GM12878 (cell line): ENCODE results near the gene ENDOG. TPM values are rescaled to one million over a fixed set of nuclear protein-coding genes. Genes with fewer than 3 reads are reported as not detected.
A peak's percentile ranks its signal among the peaks of the same experiment; 100 is the strongest.

Experiments used
- ATAC-seq: fragments of 200-7000 bp; cut with Tn5 transposase; 3 replicates; pipeline ENCODE4 v1.9.1; 2020; ENCODE audit warnings: mild to moderate bottlenecking, moderate library complexity
- BruUV-seq: library from RNA; stranded (reverse); fragments of 400-500 nt; replicated peaks from 2 replicates; lab custom pipeline; 2021; lab: Mats Ljungman, UMichigan
- CTCF ChIA-PET: fragments of 300-600 bp; sonication (Branson Sonifier 250); formaldehyde crosslinking; extraction: SDS; loops from one replicate; lab custom pipeline; 2021; ENCODE audit warnings: inconsistent platforms; lab: Yijun Ruan, JAX
- POLR2A ChIA-PET: fragments of 350-600 bp; formaldehyde crosslinking; extraction: SDS; loops from one replicate; lab custom pipeline; 2021; ENCODE audit warnings: inconsistent platforms; lab: Charles Lee
- RAD21 ChIA-PET: fragments of 300-600 bp; sonication (Branson Sonifier 250); formaldehyde crosslinking; loops from one replicate; lab custom pipeline; 2023; ENCODE audit warnings: antibody characterized with exemption; ENCODE audit not compliant: unreplicated experiment; lab: Charles Lee
- SMC1A ChIA-PET: fragments of 300-600 bp; sonication (Branson Sonifier 250); formaldehyde crosslinking; loops from one replicate; lab custom pipeline; 2023; ENCODE audit not compliant: unreplicated experiment, uncharacterized antibody; lab: Charles Lee
- DNase-seq: peaks from one replicate; pipeline ENCODE4 v3.0.0-alpha.2; 2011; ENCODE audit warnings: low read depth, low spot score
- FAIRE-seq: peaks from 3 replicates; lab custom pipeline; 2011; peaks lifted over from hg19 to GRCh38; lab: Jason Lieb, UNC
- H2AFZ ChIP-seq: 2 replicates; pipeline ENCODE4 v1.6.0; 2011; ENCODE audit warnings: low read depth, low read length, control low read depth; ENCODE audit not compliant: control insufficient read depth
- H3K27ac ChIP-seq: 2 replicates; pipeline ENCODE4 v1.5.1; 2011; ENCODE audit warnings: control low read depth; ENCODE audit not compliant: control insufficient read depth, insufficient read depth
- H3K27me3 ChIP-seq, 2 experiments: replicated peaks in 1 of 2; 2 replicates each; pipeline versions ENCODE4 v1.6.0 to v1.6.1; 2011; ENCODE audit warnings: low read length in 1 of 2; ENCODE audit not compliant: control insufficient read depth in 2 of 2, insufficient read depth in 2 of 2
- H3K36me3 ChIP-seq, 2 experiments: 2 replicates each; pipeline ENCODE4 v1.5.1; 2011; ENCODE audit warnings: low read length in 1 of 2; ENCODE audit not compliant: control insufficient read depth in 2 of 2, insufficient read depth in 2 of 2
- H3K4me1 ChIP-seq: 2 replicates; pipeline ENCODE4 v1.6.1; 2011; ENCODE audit warnings: mild to moderate bottlenecking, low read length, moderate library complexity, mixed read lengths; ENCODE audit not compliant: control insufficient read depth, insufficient read depth
- H3K4me2 ChIP-seq: 2 replicates; pipeline ENCODE4 v1.6.0; 2011; ENCODE audit warnings: control low read depth; ENCODE audit not compliant: control insufficient read depth, insufficient read depth
- H3K4me3 ChIP-seq: fragments of 200-600 bp; sonication (generic); 2 replicates; pipeline ENCODE4 v1.5.1; 2016
- H3K79me2 ChIP-seq: 2 replicates; pipeline ENCODE4 v1.6.0; 2011; ENCODE audit warnings: low read length; ENCODE audit not compliant: control insufficient read depth, insufficient read depth
- H3K9ac ChIP-seq: 2 replicates; pipeline ENCODE4 v1.8.0; 2011; ENCODE audit warnings: low read length, control low read depth, mixed read lengths; ENCODE audit not compliant: control insufficient read depth, insufficient read depth
- H3K9me3 ChIP-seq: replicated peaks from 3 replicates; pipeline ENCODE4 v1.5.1; 2011; ENCODE audit warnings: mild to moderate bottlenecking, low read length; ENCODE audit not compliant: control insufficient read depth, insufficient read depth
- H4K20me1 ChIP-seq: 2 replicates; pipeline ENCODE4 v1.6.0; 2011; ENCODE audit not compliant: control insufficient read depth, insufficient read depth
- ZNF274 ChIP-seq: IDR thresholded peaks from one replicate; pipeline ENCODE4 v1.8.0; 2011; ENCODE audit not compliant: insufficient read length, insufficient read depth
- WGBS: methylation state at CpG from one replicate; pipeline ENCODE4 v1.1.6; 2016; ENCODE audit warnings: low lambda C conversion rate; ENCODE audit not compliant: insufficient replicate concordance, insufficient coverage; ENCODE audit errors: missing lambda C conversion rate; 5-methylcytosine and 5-hydroxymethylcytosine counted together
- in situ Hi-C: fragments of 300-500 bp; cut with MboI; formaldehyde crosslinking; loops from 9 replicates; pipeline ENCODE4 v1.14.3; 2018; ENCODE audit warnings: mixed read lengths
- intact Hi-C: fragments of 100-400 bp; cut with micrococcal nuclease; formaldehyde crosslinking; loops from one replicate; pipeline ENCODE4 v1.14.2; 2022; ENCODE audit not compliant: unreplicated experiment
- polyA plus RNA-seq, 11 experiments: library from polyadenylated mRNA; depleted of rRNA in 4 of 11; unstranded in 6 of 11; stranded (reverse) in 5 of 11; fragments of >200 nt; fragmentation: Nextera tagmentation in 4 of 11; fragmentation: Illumina TruSeq in 1 of 11; extraction: Ambion mirVana in 4 of 11; extraction: Trizol in 1 of 11; gene quantifications; 1 replicate in 1 of 11; 2 replicates in 10 of 11; pipeline versions ENCODE4 v1.2.1 to v1.2.3, GENCODE V29; 2011 to 2016; ENCODE audit warnings: inconsistent platforms in 2 of 11, missing spikeins in 2 of 11, low read depth in 1 of 11
- total RNA-seq, 4 experiments: library from RNA; depleted of rRNA in 3 of 4; stranded (reverse); fragments of >200 nt in 3 of 4; fragmentation: Illumina TruSeq in 1 of 4; extraction: Trizol in 1 of 4; gene quantifications; 2 replicates each; pipeline versions ENCODE4 v1.2.1 to v1.2.3, GENCODE V29; 2013 to 2021
- TF ChIP-seq, protein P1 (sequence below), 3 experiments: IDR thresholded peaks in 2 of 3; conservative IDR thresholded peaks in 1 of 3; 2 replicates each; pipeline ENCODE4 v1.5.1; 2011; ENCODE audit warnings: low read depth in 3 of 3, low read length in 3 of 3, mild to moderate bottlenecking in 3 of 3, control low read depth in 2 of 3, moderate library complexity in 2 of 3, inconsistent platforms in 1 of 3, mixed read lengths in 1 of 3; ENCODE audit not compliant: control insufficient read depth in 2 of 3, insufficient read depth in 1 of 3; ENCODE audit errors: extremely low read depth in 1 of 3

ENDOG gene
- total and polyA plus RNA-seq, 10 of the 15 experiments (the other 5 are each of a cell fraction or from before 2014, with no cell fraction given): 0.84 to 29.2 (median 9.0) TPM

DNA sequence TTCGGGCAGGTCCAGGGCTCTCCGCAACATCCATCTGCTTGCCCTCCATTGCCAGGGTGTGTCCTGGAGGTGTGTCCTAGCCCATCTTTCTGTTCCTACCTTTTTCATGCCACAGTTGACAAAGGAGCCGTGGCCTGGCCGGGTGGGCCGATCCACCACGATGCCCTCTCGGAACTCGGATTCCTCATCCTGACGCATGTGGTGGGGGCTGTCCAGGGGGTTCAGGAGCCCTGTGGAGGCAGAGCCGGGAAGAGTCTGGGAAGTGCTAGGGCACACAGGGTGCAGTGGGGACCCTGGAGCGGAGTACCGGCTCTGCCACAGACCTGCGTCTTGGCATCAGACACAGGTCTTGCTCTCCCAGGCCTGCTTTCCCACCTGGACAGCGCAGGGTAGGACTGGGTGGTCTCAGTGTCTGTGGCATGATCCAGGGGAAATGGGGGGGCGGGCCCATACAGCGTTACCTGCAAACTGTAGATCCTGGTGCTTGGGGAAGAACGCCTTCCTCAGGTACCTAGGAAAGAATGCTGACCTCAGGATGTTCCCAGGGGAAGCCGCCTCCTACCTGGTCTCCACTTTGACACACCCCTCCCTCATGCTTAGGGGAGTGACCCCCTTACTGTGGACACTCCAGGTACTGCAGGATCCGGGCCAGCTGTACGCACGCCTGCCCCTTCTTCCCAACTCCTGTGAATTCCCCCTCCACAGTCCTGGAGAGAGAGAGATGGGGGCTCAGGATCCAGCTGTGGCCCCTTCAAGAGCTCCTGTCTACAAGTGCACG is 7.8 kb downstream of the ENDOG start:
- TF ChIP-seq ZNF274: no peak
- TF ChIP-seq, protein P1, sequence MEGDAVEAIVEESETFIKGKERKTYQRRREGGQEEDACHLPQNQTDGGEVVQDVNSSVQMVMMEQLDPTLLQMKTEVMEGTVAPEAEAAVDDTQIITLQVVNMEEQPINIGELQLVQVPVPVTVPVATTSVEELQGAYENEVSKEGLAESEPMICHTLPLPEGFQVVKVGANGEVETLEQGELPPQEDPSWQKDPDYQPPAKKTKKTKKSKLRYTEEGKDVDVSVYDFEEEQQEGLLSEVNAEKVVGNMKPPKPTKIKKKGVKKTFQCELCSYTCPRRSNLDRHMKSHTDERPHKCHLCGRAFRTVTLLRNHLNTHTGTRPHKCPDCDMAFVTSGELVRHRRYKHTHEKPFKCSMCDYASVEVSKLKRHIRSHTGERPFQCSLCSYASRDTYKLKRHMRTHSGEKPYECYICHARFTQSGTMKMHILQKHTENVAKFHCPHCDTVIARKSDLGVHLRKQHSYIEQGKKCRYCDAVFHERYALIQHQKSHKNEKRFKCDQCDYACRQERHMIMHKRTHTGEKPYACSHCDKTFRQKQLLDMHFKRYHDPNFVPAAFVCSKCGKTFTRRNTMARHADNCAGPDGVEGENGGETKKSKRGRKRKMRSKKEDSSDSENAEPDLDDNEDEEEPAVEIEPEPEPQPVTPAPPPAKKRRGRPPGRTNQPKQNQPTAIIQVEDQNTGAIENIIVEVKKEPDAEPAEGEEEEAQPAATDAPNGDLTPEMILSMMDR (IDR thresholded peaks at IDR 0.05 in 2 of 3, conservative IDR thresholded peaks at IDR 0.05 in 1 of 3; ENCODE audit: control insufficient read depth in 2 of 3, extremely low read depth in 1 of 3, insufficient read depth in 1 of 3, low read depth in 3 of 3, low read length in 3 of 3): 0 out of 6 replicates have a peak, but pooled peaks of 1 of the 3 experiments have one; percentile 9
- 94% methylated on average over 22 of the region's 22 CpGs for WGBS

More for the DNA sequence above, 7.8 kb downstream of the ENDOG start:
- no TSS peak for BruUV-seq
- Histone ChIP-seq H4K20me1 (no peaks in the 10 kb centered on the region), H3K79me2 (peaks cover 14% of the 10 kb centered on the region), H3K9me3 (no peaks in the 10 kb centered on the region), H3K9ac (no peak overlapping the region), H3K4me1 (peaks cover 7% of the 10 kb centered on the region; the same call in 1 of the 2 replicates), H3K36me3 (peaks cover 22 to 28% of the 10 kb centered on the region in 2 experiments), H3K4me2 (no peak overlapping the region), H2AFZ (no peak overlapping the region), H3K27ac (no peak overlapping the region), H3K4me3 (no peak overlapping the region), H3K27me3 (no peaks in the 10 kb centered on the region)
- SMC1A ChIA-PET: no interaction called here
- no peak for DNase-seq
- intact Hi-C loops: no loop called here
- no peak for FAIRE-seq
- CTCF ChIA-PET: interaction anchor here (0.5 to 2.9 kb wide), 2 partner anchors 8 to 40 kb away, joined by 3 to 22 read pairs; partner anchors contain the start of gene ENDOG
- in situ Hi-C loops: no loop called here
- POLR2A ChIA-PET: no interaction called here
- RAD21 ChIA-PET: interaction anchor here (0.9 kb wide), 1 partner anchor 8 kb away, joined by 3 read pairs; the partner anchor contains the start of gene ENDOG
- no peak for ATAC-seq
